Measurements from ENCODE around the gene GRB7.

DNA sequence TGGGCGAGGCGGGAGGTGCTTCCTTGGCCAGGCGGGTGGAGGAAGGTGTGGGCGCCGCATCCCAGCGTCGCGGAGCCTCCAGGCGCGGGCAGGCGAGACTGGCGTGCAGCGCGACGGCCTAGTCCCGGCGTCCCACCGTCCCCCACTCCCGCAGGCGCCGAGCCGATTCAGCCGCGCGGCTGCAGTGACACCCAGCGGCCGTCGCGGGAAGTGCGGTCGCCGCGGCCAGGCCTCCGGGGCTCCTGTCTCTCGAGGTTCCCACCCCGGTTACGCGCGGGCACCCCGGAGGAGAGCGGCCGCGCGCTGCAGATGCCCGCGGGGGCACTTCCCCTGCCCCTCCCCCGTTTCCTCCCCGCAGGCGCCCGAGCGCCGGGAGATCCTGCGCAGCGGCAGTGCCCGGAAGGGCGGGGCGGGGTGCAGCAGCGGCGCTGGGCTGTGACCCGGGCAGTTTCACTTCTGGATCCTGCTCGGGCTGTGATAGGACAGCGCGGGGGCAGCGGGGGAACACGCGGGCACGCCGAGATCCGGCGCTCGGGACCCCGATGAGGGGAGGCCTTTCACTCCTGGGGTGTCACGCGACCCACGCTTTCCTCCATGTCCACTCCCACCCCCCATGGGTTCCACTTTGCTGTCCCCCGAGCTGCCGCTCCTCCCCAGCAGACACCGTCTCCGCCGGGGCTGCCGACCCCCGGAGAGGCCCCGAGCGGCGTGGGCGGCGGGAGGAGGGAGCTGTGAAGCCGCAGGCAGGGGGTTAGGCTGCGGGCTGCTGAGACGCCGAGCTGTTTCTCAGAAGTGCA is 16.6 kb downstream of the GRB7 start:
- TF ChIP-seq, protein P1, sequence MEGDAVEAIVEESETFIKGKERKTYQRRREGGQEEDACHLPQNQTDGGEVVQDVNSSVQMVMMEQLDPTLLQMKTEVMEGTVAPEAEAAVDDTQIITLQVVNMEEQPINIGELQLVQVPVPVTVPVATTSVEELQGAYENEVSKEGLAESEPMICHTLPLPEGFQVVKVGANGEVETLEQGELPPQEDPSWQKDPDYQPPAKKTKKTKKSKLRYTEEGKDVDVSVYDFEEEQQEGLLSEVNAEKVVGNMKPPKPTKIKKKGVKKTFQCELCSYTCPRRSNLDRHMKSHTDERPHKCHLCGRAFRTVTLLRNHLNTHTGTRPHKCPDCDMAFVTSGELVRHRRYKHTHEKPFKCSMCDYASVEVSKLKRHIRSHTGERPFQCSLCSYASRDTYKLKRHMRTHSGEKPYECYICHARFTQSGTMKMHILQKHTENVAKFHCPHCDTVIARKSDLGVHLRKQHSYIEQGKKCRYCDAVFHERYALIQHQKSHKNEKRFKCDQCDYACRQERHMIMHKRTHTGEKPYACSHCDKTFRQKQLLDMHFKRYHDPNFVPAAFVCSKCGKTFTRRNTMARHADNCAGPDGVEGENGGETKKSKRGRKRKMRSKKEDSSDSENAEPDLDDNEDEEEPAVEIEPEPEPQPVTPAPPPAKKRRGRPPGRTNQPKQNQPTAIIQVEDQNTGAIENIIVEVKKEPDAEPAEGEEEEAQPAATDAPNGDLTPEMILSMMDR (IDR thresholded peaks at IDR 0.05; ENCODE audit: insufficient read depth, low read length, poor library complexity, severe bottlenecking), result peak; percentile 41
- no peak for TF ChIP-seq EZH2phosphoT487 (conservative IDR thresholded peaks at IDR 0.05; ENCODE audit: low read length)
